PC-9 (cell line): Measurements from ENCODE around the gene MAP1S.

Experiments
- EZH2 ChIP-seq: fragments of 200-600 bp; sonication (generic); IDR thresholded peaks from 2 replicates; pipeline ENCODE4 v1.8.0; 2017; ENCODE audit warnings: antibody characterized with exemption, low read depth
- TF ChIP-seq, protein P1 (sequence below): fragments of 200-600 bp; sonication (generic); conservative IDR thresholded peaks from 2 replicates; pipeline ENCODE4 v1.6.1; 2017; ENCODE audit warnings: mixed run types, antibody characterized with exemption, mild to moderate bottlenecking, moderate library complexity

DNA sequence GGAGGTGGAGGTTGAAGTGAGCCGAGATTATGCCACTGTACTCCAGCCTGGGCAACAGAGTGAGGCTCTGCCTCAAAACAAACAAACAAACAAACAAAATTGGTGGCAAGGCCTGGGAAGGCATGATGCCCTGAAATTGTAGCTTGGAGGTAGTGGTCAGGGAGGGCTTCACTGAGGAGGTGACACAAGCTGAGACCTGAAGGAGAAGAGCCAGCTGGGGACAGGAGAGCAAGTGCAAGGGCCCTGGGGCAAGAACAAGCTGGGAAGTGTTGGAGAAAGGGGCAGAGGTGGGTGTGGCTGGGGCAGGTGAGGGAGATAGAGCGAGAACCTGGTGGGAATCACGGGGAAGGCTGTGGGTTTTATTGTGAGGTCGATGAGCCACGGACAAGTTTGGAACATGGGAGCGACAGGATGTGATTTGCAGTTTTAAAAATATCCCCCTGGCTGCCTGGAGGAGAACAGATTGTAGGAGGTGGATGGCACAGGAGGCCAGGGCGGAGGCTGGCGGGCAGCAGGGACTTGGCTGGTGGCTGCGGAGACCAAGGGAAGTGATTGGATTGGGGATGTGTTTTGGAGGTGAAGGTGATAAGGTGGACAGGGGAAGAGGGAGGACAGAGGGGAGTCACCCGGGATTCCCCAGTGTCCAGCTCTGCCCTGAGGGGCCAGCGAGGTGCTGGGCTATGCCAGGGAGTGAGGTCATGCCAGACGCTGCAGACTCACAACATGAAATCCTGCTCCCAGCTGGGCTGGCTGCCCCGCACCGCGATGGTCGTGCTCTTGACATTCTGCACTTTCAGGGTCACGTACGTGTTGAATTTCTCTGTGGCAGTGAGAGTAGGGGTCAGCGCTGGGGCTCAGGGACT is 45.1 kb upstream of the MAP1S start:
- TF ChIP-seq, protein P1, sequence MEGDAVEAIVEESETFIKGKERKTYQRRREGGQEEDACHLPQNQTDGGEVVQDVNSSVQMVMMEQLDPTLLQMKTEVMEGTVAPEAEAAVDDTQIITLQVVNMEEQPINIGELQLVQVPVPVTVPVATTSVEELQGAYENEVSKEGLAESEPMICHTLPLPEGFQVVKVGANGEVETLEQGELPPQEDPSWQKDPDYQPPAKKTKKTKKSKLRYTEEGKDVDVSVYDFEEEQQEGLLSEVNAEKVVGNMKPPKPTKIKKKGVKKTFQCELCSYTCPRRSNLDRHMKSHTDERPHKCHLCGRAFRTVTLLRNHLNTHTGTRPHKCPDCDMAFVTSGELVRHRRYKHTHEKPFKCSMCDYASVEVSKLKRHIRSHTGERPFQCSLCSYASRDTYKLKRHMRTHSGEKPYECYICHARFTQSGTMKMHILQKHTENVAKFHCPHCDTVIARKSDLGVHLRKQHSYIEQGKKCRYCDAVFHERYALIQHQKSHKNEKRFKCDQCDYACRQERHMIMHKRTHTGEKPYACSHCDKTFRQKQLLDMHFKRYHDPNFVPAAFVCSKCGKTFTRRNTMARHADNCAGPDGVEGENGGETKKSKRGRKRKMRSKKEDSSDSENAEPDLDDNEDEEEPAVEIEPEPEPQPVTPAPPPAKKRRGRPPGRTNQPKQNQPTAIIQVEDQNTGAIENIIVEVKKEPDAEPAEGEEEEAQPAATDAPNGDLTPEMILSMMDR = no peak
- TF ChIP-seq EZH2 = no peak
